Thoracic aorta (tissue), 2 donors: Measurements from ENCODE around the gene PDIA3. TPM values are rescaled to one million over a fixed set of nuclear protein-coding genes. Genes with fewer than 3 reads are reported as not detected.
A peak's percentile ranks its signal among the peaks of the same experiment; 100 is the strongest.
"Not testable (repeated sequence)": the region's sequence is repeated elsewhere in the genome, so short reads cannot be mapped to it uniquely, and the experiment has no call there.

ENCODE experiments used
- ATAC-seq: fragments of 150-250 bp; one replicate; pipeline ENCODE4 v1.8.0; 2017; ENCODE audit warnings: low read depth; ENCODE audit not compliant: insufficient number of reproducible peaks, low FRiP score
- DNase-seq: peaks from one replicate; pipeline ENCODE4 v3.0.0-alpha.2; 2020; ENCODE audit warnings: low spot score
- H3K27ac ChIP-seq, 2 donors: fragments of 200-600 bp; sonication (generic); 1 replicate in 1 of 2; 2 replicates in 1 of 2; pipeline ENCODE4 v1.5.1; 2016; ENCODE audit warnings: mild to moderate bottlenecking in 2 of 2, moderate library complexity in 2 of 2
- H3K27me3 ChIP-seq: fragments of 200-600 bp; sonication (generic); replicated peaks from 2 replicates; pipeline ENCODE4 v1.6.0; 2016; ENCODE audit warnings: mild to moderate bottlenecking; ENCODE audit not compliant: insufficient read depth
- H3K36me3 ChIP-seq: fragments of 200-600 bp; sonication (generic); one replicate; pipeline ENCODE4 v1.5.1; 2016
- H3K4me1 ChIP-seq, 2 donors: fragments of 200-600 bp; sonication (generic); 1 replicate in 1 of 2; 2 replicates in 1 of 2; pipeline versions ENCODE4 v1.5.1 to v1.6.0; 2016; ENCODE audit warnings: low read depth in 2 of 2, mild to moderate bottlenecking in 1 of 2; ENCODE audit not compliant: control insufficient read depth in 1 of 2
- H3K4me3 ChIP-seq: fragments of 200-600 bp; sonication (generic); 2 replicates; pipeline ENCODE4 v1.5.1; 2016; ENCODE audit warnings: mild to moderate bottlenecking
- H3K9me3 ChIP-seq: fragments of 200-600 bp; sonication (generic); 2 replicates; pipeline ENCODE4 v1.5.1; 2016
- total RNA-seq, 2 donors: library from RNA; depleted of rRNA; stranded (reverse); fragments of >200 nt; gene quantifications; one replicate each; pipeline versions ENCODE4 v1.1.0 to v1.2.3, GENCODE V29; 2016
- TF ChIP-seq, protein P1 (sequence below): fragments of 200-600 bp; sonication (generic); IDR thresholded peaks from one replicate; pipeline ENCODE4 v1.5.1; 2019; ENCODE audit warnings: antibody characterized with exemption

PDIA3 gene
- total RNA-seq, 2 donors from 2014 or later = 136 to 144 TPM

DNA sequence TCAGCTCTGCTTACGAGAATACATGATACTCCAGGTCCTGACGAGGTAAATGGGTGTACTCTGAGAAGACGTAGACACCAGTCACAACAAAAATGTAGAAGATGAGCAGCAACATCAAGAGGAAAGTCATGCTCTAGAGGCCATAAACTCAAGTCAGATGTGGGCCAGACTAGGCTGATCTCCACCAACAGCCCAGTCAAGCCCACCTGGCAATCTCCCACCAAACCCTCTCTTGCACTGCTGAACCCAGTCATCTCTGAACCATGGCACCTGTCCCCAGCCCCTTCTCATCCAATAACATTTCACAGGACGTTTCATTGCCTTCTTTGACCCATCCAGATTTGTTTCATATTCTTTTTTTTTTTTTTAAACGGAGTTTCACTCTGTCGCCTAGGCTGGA lies 10.8 kb upstream of the PDIA3 start:
- no peaks in the 10 kb centered on the region for H3K27me3 ChIP-seq
- H3K9me3 ChIP-seq = no peaks in the 10 kb centered on the region
- H3K27ac ChIP-seq = no peak overlapping the region
- DNase-seq (no peak), ATAC-seq (no peak)
- TF ChIP-seq, protein P1, sequence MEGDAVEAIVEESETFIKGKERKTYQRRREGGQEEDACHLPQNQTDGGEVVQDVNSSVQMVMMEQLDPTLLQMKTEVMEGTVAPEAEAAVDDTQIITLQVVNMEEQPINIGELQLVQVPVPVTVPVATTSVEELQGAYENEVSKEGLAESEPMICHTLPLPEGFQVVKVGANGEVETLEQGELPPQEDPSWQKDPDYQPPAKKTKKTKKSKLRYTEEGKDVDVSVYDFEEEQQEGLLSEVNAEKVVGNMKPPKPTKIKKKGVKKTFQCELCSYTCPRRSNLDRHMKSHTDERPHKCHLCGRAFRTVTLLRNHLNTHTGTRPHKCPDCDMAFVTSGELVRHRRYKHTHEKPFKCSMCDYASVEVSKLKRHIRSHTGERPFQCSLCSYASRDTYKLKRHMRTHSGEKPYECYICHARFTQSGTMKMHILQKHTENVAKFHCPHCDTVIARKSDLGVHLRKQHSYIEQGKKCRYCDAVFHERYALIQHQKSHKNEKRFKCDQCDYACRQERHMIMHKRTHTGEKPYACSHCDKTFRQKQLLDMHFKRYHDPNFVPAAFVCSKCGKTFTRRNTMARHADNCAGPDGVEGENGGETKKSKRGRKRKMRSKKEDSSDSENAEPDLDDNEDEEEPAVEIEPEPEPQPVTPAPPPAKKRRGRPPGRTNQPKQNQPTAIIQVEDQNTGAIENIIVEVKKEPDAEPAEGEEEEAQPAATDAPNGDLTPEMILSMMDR = no peak
- no peak overlapping the region for H3K4me3 ChIP-seq
- H3K4me1 ChIP-seq = no peaks in the 10 kb centered on the region
- no peaks in the 10 kb centered on the region for H3K36me3 ChIP-seq

DNA sequence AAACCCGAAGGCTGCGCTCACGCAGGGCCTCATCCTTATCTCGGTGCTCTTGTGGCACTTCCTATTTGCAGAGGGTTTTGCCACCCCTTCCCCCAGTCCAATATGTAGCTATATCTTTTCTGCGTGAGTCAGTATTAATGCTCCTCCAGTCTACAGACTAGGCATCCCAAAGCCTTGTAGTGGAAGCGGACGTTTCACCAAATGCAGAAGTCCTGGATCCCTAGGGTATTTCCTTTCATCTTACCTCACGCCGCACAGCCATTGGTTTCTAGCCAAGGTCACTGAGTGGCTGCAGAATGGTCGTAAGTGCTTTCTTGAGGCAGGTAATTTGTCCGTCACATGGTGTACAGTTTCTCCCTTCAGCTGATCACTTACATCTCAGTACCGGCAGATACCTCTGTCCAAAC lies 668 bp downstream of the PDIA3 start:
- peak; percentile 33 for ATAC-seq
- Histone ChIP-seq H3K4me3 (peak overlapping the region; percentile 92), H3K4me1 (peaks cover 17 to 47% of the 10 kb centered on the region in 2 donors), H3K27ac (peak overlapping the region; percentile 91 to 93)
- not testable (repeated sequence) for DNase-seq, H3K9me3 ChIP-seq, H3K27me3 ChIP-seq, H3K36me3 ChIP-seq

DNA sequence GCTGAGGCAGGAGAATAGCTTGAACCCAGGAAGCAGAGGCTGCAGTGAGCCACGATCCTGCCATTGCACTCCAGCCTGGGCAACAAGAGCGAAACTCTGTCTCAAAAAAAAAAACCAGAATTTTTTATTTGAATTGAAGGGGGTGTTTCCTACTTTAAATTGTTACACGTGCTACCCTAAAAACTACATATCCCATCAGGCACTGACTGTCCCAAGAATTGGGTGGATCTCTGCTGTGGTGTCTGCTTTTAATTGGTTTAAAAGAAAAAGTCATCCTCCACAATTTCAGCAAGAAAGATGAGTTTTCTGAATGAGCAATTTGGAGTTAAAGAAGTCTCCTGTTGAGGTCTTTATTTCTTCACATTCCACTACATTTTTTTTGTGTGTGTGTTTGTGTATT lies 2.1 kb downstream of the PDIA3 start:
- no peak overlapping the region for H3K27ac ChIP-seq
- DNase-seq = no peak

DNA sequence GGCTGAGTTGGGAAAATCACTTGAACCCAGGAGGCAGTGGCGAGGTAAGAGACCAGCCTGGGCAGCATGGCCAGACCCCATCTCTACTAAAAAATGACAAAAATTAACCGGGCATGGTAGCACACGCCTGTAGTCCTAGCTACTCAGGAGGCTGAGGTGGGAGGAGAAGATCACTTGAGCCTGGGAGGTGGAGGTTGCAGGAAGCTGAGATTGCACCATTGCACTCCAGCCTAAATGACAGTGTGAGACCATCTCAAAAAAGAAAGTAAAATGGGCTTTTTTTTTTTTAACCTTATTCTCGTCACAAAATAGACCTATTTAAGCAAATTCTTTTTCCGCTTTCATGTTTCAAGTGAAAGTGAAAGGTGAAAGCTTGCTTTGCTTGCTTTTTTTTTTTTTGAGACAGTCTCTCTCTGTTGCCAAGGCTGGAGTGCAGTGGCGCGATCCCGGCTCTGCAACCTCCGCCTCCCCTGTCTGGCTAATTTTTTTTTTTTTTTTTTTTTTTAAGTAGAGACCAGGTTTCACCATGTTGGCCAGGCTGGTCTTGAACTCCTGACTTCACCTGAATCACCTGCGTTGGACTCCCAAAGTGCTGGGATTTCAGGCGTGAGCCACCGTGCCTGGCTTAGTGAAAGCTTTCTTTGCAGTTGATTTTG lies 3.6 kb downstream of the PDIA3 start:
- TF ChIP-seq, protein P1 = no peak
- peaks cover 3% of the 10 kb centered on the region for H3K36me3 ChIP-seq
- no peak for ATAC-seq
- peak overlapping the region; percentile 46 for H3K4me3 ChIP-seq
- H3K27me3 ChIP-seq = no peaks in the 10 kb centered on the region
- no peak for DNase-seq
- peaks cover 17 to 55% of the 10 kb centered on the region in 2 donors for H3K4me1 ChIP-seq
- H3K9me3 ChIP-seq = no peaks in the 10 kb centered on the region
- no peak overlapping the region for H3K27ac ChIP-seq

More for the DNA sequence above, 2.1 kb downstream of the PDIA3 start:
- Histone ChIP-seq H3K9me3 (no peaks in the 10 kb centered on the region), H3K4me3 (peak overlapping the region; percentile 92), H3K4me1 (peaks cover 17 to 55% of the 10 kb centered on the region in 2 donors), H3K36me3 (no peaks in the 10 kb centered on the region), H3K27me3 (no peaks in the 10 kb centered on the region)
- TF ChIP-seq, protein P1 = no peak
- ATAC-seq = no peak

DNA sequence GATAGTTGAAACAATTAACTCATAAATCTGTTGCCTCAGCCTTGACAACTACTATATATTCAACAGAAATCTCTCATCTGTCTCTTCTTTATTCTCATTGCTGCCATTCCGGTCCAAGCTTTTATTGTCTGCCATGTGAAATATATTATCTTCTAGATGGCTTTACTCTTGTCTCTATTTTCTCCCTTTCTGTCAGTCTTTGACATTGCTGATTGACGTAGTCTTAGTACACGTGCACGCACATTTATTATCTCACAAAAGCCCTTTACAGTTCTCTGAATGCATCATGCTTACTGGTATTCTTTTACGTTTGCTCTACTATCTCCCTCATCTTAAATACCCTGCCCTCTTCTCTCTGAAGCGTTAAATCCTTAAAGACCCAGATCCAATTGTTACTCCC lies 5.6 kb downstream of the PDIA3 start:
- H3K4me1 ChIP-seq = peaks cover 15 to 52% of the 10 kb centered on the region in 2 donors

More for the DNA sequence above, 5.6 kb downstream of the PDIA3 start:
- Histone ChIP-seq H3K27me3 (no peaks in the 10 kb centered on the region), H3K9me3 (no peaks in the 10 kb centered on the region), H3K36me3 (peaks cover 3% of the 10 kb centered on the region), H3K4me3 (no peak overlapping the region), H3K27ac (no peak overlapping the region)
- TF ChIP-seq, protein P1 = no peak
- no peak for DNase-seq
- no peak for ATAC-seq
